HCT116 (cell line): ENCODE results near the gene SORBS1. TPM values are rescaled to one million over a fixed set of nuclear protein-coding genes. Genes with fewer than 3 reads are reported as not detected.
A peak's percentile ranks its signal among the peaks of the same experiment; 100 is the strongest.

Experiments
- ATAC-seq: fragments of 200-7000 bp; cut with Tn5 transposase; 2 replicates; pipeline ENCODE4 v1.9.1; 2020; ENCODE audit warnings: mild to moderate bottlenecking, moderate library complexity
- BruUV-seq: library from RNA; stranded (reverse); fragments of 400-500 nt; replicated peaks from 2 replicates; lab custom pipeline; 2021; lab: Mats Ljungman, UMichigan
- CTCF ChIA-PET: fragments of 300-600 bp; sonication (Branson Sonifier 250); formaldehyde crosslinking; loops from one replicate; lab custom pipeline; 2021; ENCODE audit warnings: antibody characterized with exemption; lab: Charles Lee
- POLR2A ChIA-PET: fragments of 300-600, 350-600 bp; sonication (Branson Sonifier 250); formaldehyde crosslinking; loops from one replicate; lab custom pipeline; 2021; ENCODE audit warnings: antibody characterized with exemption; lab: Charles Lee
- RAD21 ChIA-PET, 2 experiments: fragments of 300-600 bp; sonication (Branson Sonifier 250); formaldehyde crosslinking; loops; one replicate each; lab custom pipeline; 2023; ENCODE audit warnings: low total read pairs in 2 of 2; ENCODE audit not compliant: uncharacterized antibody in 2 of 2, unreplicated experiment in 2 of 2, low non-redundant PET in 1 of 2; lab: Charles Lee
- DNase-seq: peaks from one replicate; pipeline ENCODE4 v3.0.0-alpha.2; 2010; ENCODE audit warnings: low read depth, low spot score
- H2AFZ ChIP-seq: fragments of 200-600 bp; shearing (Covaris generic), sonication (generic); 2 replicates; pipeline ENCODE4 v1.6.1; 2017; ENCODE audit warnings: low read depth, mixed run types, mixed read lengths, antibody characterized with exemption, low read length; ENCODE audit not compliant: poor library complexity, severe bottlenecking
- H3K27ac ChIP-seq: 2 replicates; pipeline ENCODE4 v1.5.1; 2012; ENCODE audit warnings: low read depth, low read length
- H3K27me3 ChIP-seq: fragments of 200-600 bp; sonication (generic); 2 replicates; pipeline ENCODE4 v1.6.1; 2016; ENCODE audit warnings: mixed run types, low read length, mixed read lengths; ENCODE audit not compliant: insufficient read depth
- H3K36me3 ChIP-seq, 2 experiments: fragments of 200-500 bp in 1 of 2; fragments of 200-600 bp in 1 of 2; sonication (Bioruptor generic) in 1 of 2; sonication (generic) in 1 of 2; 2 replicates each; pipeline versions ENCODE4 v1.5.1 to v1.6.1; 2014 to 2016; ENCODE audit warnings: low read length in 2 of 2, inconsistent platforms in 1 of 2, mixed read lengths in 1 of 2, mixed run types in 1 of 2; ENCODE audit not compliant: insufficient read depth in 2 of 2, control insufficient read depth in 1 of 2
- H3K4me1 ChIP-seq, 2 experiments: fragments of 200-600 bp in 1 of 2; sonication (generic) in 1 of 2; 2 replicates each; pipeline versions ENCODE4 v1.5.1 to v1.6.1; 2012 to 2017; ENCODE audit warnings: low read length in 2 of 2, inconsistent platforms in 1 of 2, mild to moderate bottlenecking in 1 of 2, mixed read lengths in 1 of 2, mixed run types in 1 of 2, moderate library complexity in 1 of 2; ENCODE audit not compliant: insufficient read depth in 2 of 2, control insufficient read depth in 1 of 2
- H3K4me2 ChIP-seq: fragments of 200-600 bp; sonication (generic); 2 replicates; pipeline ENCODE4 v1.6.1; 2017; ENCODE audit warnings: mixed run types, low read length, mixed read lengths
- H3K4me3 ChIP-seq, 2 experiments: fragments of 200-600 bp in 1 of 2; sonication (generic) in 1 of 2; replicated peaks in 1 of 2; 2 replicates each; pipeline ENCODE4 v1.5.1; 2011 to 2016; ENCODE audit warnings: low read length in 2 of 2, control low read depth in 1 of 2, low read depth in 1 of 2, mild to moderate bottlenecking in 1 of 2, mixed read lengths in 1 of 2, mixed run types in 1 of 2
- H3K79me2 ChIP-seq: fragments of 200-600 bp; sonication (generic); 2 replicates; pipeline ENCODE4 v1.6.1; 2017; ENCODE audit warnings: mild to moderate bottlenecking, mixed run types, low read length, moderate library complexity, mixed read lengths; ENCODE audit not compliant: insufficient read depth
- H3K9ac ChIP-seq: fragments of 200-600 bp; sonication (generic); 2 replicates; pipeline ENCODE4 v1.6.1; 2016; ENCODE audit warnings: low read length, mixed read lengths
- H3K9me2 ChIP-seq: fragments of 200-600 bp; sonication (generic), shearing (Covaris generic); 2 replicates; pipeline ENCODE4 v1.6.1; 2017; ENCODE audit warnings: mixed run types, mild to moderate bottlenecking, moderate library complexity; ENCODE audit not compliant: insufficient read depth
- H3K9me3 ChIP-seq, 2 experiments: fragments of 200-500 bp in 1 of 2; fragments of 200-600 bp in 1 of 2; sonication (Bioruptor generic) in 1 of 2; sonication (generic) in 1 of 2; 2 replicates each; pipeline ENCODE4 v1.6.1; 2014 to 2017; ENCODE audit warnings: low read length in 2 of 2, mixed read lengths in 2 of 2, inconsistent platforms in 1 of 2, low read depth in 1 of 2, mild to moderate bottlenecking in 1 of 2, mixed run types in 1 of 2, moderate library complexity in 1 of 2; ENCODE audit not compliant: control insufficient read depth in 1 of 2, insufficient read depth in 1 of 2
- H4K20me1 ChIP-seq: fragments of 200-600 bp; sonication (generic), shearing (Covaris generic); 2 replicates; pipeline ENCODE4 v1.6.1; 2017; ENCODE audit warnings: mixed run types, mild to moderate bottlenecking, moderate library complexity; ENCODE audit not compliant: insufficient read depth
- ATF3 ChIP-seq: IDR thresholded peaks from 2 replicates; pipeline ENCODE4 v1.6.1; 2012
- CBX3 ChIP-seq: IDR thresholded peaks from 2 replicates; pipeline ENCODE4 v1.6.1; 2012; ENCODE audit warnings: low read depth
- CEBPB ChIP-seq: IDR thresholded peaks from 2 replicates; pipeline ENCODE4 v1.6.1; 2012; ENCODE audit warnings: low read depth
- CTCF ChIP-seq, 3 experiments: fragments of 200-600 bp in 1 of 3; sonication (generic) in 1 of 3; IDR thresholded peaks in 2 of 3; conservative IDR thresholded peaks in 1 of 3; 2 replicates each; pipeline ENCODE4 v1.5.1; 2012 to 2017; ENCODE audit warnings: low read depth in 2 of 3, low read length in 2 of 3, antibody characterized with exemption in 1 of 3, borderline replicate concordance in 1 of 3, control low read depth in 1 of 3, mild to moderate bottlenecking in 1 of 3, mixed read lengths in 1 of 3, mixed run types in 1 of 3, moderate library complexity in 1 of 3; ENCODE audit not compliant: insufficient read depth in 1 of 3
- ELF1 ChIP-seq: IDR thresholded peaks from 2 replicates; pipeline ENCODE4 v1.6.1; 2012; ENCODE audit warnings: low read depth, borderline replicate concordance
- EZH2 ChIP-seq: fragments of 200-600 bp; sonication (generic); IDR thresholded peaks from 2 replicates; pipeline ENCODE4 v1.6.1; 2017; ENCODE audit warnings: antibody characterized with exemption, mixed run types
- EZH2phosphoT487 ChIP-seq: fragments of 200-600 bp; IDR thresholded peaks from 2 replicates; pipeline ENCODE4 v1.6.1; 2018; ENCODE audit warnings: antibody characterized with exemption, borderline replicate concordance
- FOSL1 ChIP-seq: IDR thresholded peaks from 2 replicates; pipeline ENCODE4 v1.6.1; 2012; ENCODE audit warnings: low read depth
- JUND ChIP-seq: IDR thresholded peaks from 2 replicates; pipeline ENCODE4 v1.6.1; 2012
- MAX ChIP-seq: IDR thresholded peaks from 2 replicates; pipeline ENCODE4 v1.6.1; 2012
- POLR2A ChIP-seq: IDR thresholded peaks from 2 replicates; pipeline ENCODE4 v1.7.0; 2011; ENCODE audit warnings: borderline replicate concordance; ENCODE audit not compliant: insufficient read depth, insufficient read length; ENCODE audit errors: extremely low read depth
- POLR2AphosphoS5 ChIP-seq: IDR thresholded peaks from 2 replicates; pipeline ENCODE4 v1.6.1; 2011; ENCODE audit warnings: mild to moderate bottlenecking, low read depth, low read length, moderate library complexity
- RAD21 ChIP-seq: IDR thresholded peaks from 2 replicates; pipeline ENCODE4 v1.6.1; 2012; ENCODE audit warnings: low read depth, mild to moderate bottlenecking
- SIN3A ChIP-seq: IDR thresholded peaks from 2 replicates; pipeline ENCODE4 v1.6.1; 2012; ENCODE audit warnings: low read depth
- SP1 ChIP-seq: IDR thresholded peaks from 2 replicates; pipeline ENCODE4 v1.6.1; 2012; ENCODE audit warnings: low read depth
- TCF7L2 ChIP-seq: IDR thresholded peaks from 2 replicates; pipeline ENCODE4 v1.7.0; 2011; ENCODE audit warnings: borderline replicate concordance, inconsistent platforms; ENCODE audit not compliant: insufficient read depth, insufficient read length; ENCODE audit errors: extremely low read depth
- ZBTB33 ChIP-seq: IDR thresholded peaks from 2 replicates; pipeline ENCODE4 v1.6.1; 2011; ENCODE audit warnings: mild to moderate bottlenecking, low read length, moderate library complexity; ENCODE audit not compliant: insufficient replicate concordance; ENCODE audit errors: extremely low read depth
- ZFX ChIP-seq: fragments of 450-650 bp; IDR thresholded peaks from 2 replicates; pipeline ENCODE4 v1.6.1; 2017
- ZNF274 ChIP-seq: fragments of 200-500 bp; sonication (Bioruptor generic); IDR thresholded peaks from 2 replicates; pipeline ENCODE4 v1.6.1; 2014; ENCODE audit warnings: mild to moderate bottlenecking, low read depth, low read length, inconsistent platforms
- intact Hi-C: fragments of 100-400 bp; cut with micrococcal nuclease; formaldehyde crosslinking; loops from 2 replicates; pipeline ENCODE4 v1.10.0; 2022
- total RNA-seq: library from RNA; stranded (reverse); gene quantifications from one replicate; pipeline ENCODE4 v1.2.1, GENCODE V29; 2021; ENCODE audit not compliant: unreplicated experiment
- TF ChIP-seq, protein P1 (sequence below): IDR thresholded peaks from 2 replicates; pipeline ENCODE4 v1.6.1; 2012; ENCODE audit warnings: low read depth

SORBS1 gene
- total RNA-seq, 1 experiment from 2014 or later = 3.4 TPM

GRCh38 chr10:95444792-95445191 is 116.4 kb downstream of the SORBS1 start:
- Histone ChIP-seq H2AFZ (peak overlapping the region; percentile 96), H3K27ac (no peak overlapping the region), H3K27me3 (no peaks in the 10 kb centered on the region), H3K4me3 (no peak overlapping the region), H3K9ac (no peak overlapping the region), H3K9me3 (no peaks in the 10 kb centered on the region), H3K79me2 (no peaks in the 10 kb centered on the region), H3K36me3 (no peaks in the 10 kb centered on the region), H3K4me1 (peaks cover 19 to 25% of the 10 kb centered on the region in 2 experiments), H4K20me1 (no peaks in the 10 kb centered on the region), H3K4me2 (peak overlapping the region; percentile 61), H3K9me2 (no peaks in the 10 kb centered on the region)
- RAD21 ChIA-PET = interaction anchor here in 1 of 2 experiments (0.6 kb wide), 1 partner anchor 14 kb away, joined by 4 read pairs; no protein-coding TSS in a partner anchor
- POLR2A ChIA-PET = interaction anchor here (1.2 to 1.6 kb wide), 2 partner anchors 67 to 146 kb away, joined by 3 read pairs; no protein-coding TSS in a partner anchor
- DNase-seq = no peak
- intact Hi-C loops = loop anchor here (5.0 kb wide), 1 partner anchor 158 kb away; no protein-coding TSS in a partner anchor
- ATAC-seq = peak; percentile 27
- TF ChIP-seq ELF1 (no peak), POLR2AphosphoS5 (no peak), SP1 (no peak), ZFX (no peak), POLR2A (no peak), CEBPB (no peak), CBX3 (no peak), ZBTB33 (no peak), EZH2 (no peak), CTCF (IDR thresholded peaks at IDR 0.05 in 2 of 3, conservative IDR thresholded peaks at IDR 0.05 in 1 of 3; ENCODE audit: borderline replicate concordance in 1 of 3, insufficient read depth in 1 of 3, low read depth in 2 of 3, low read length in 2 of 3) (no peak), EZH2phosphoT487 (no peak), MAX (no peak), SIN3A (no peak), ZNF274 (no peak), TCF7L2 (no peak), JUND (no peak), ATF3 (no peak), RAD21 (no peak), FOSL1 (no peak)
- TF ChIP-seq, protein P1, sequence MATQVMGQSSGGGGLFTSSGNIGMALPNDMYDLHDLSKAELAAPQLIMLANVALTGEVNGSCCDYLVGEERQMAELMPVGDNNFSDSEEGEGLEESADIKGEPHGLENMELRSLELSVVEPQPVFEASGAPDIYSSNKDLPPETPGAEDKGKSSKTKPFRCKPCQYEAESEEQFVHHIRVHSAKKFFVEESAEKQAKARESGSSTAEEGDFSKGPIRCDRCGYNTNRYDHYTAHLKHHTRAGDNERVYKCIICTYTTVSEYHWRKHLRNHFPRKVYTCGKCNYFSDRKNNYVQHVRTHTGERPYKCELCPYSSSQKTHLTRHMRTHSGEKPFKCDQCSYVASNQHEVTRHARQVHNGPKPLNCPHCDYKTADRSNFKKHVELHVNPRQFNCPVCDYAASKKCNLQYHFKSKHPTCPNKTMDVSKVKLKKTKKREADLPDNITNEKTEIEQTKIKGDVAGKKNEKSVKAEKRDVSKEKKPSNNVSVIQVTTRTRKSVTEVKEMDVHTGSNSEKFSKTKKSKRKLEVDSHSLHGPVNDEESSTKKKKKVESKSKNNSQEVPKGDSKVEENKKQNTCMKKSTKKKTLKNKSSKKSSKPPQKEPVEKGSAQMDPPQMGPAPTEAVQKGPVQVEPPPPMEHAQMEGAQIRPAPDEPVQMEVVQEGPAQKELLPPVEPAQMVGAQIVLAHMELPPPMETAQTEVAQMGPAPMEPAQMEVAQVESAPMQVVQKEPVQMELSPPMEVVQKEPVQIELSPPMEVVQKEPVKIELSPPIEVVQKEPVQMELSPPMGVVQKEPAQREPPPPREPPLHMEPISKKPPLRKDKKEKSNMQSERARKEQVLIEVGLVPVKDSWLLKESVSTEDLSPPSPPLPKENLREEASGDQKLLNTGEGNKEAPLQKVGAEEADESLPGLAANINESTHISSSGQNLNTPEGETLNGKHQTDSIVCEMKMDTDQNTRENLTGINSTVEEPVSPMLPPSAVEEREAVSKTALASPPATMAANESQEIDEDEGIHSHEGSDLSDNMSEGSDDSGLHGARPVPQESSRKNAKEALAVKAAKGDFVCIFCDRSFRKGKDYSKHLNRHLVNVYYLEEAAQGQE = no peak
- no TSS peak for BruUV-seq
- CTCF ChIA-PET = interaction anchor here (1.5 to 7.1 kb wide), 5 partner anchors 14 to 157 kb away, joined by 3 to 49 read pairs (median 13); no protein-coding TSS in a partner anchor
